NCI-H82 treated with DMSO at 0.1 percent for 48 hours (cell line): ENCODE measurements around the gene DTNB.
A peak's percentile ranks its signal among the peaks of the same experiment; 100 is the strongest.

Experiments used
- DNase-seq: peaks from one replicate; lab custom pipeline; 2025; ENCODE audit not compliant: unreplicated experiment; lab: John Stamatoyannopoulos, UW

Gene DTNB

DNA sequence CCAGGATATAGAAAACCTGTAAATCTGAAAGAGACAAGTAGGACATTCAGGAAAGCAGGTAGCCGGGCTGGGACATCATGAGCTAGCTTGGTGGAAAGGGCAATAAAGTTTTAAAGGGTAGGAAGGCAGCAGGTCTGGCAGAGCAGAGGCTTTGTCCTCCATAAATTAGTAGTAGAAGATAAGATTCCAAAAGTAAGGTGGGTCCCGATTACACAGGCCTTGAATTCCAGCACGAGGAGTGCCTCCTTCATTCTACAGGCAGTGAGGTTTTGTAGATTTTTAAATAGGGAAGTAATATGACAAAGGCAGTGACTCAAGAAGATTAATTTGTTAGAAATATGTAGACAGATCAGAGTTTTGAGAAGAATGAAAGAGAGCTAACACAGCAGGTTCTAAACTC, 160.7 kb downstream of the DTNB start:
- no peak for DNase-seq

DNA sequence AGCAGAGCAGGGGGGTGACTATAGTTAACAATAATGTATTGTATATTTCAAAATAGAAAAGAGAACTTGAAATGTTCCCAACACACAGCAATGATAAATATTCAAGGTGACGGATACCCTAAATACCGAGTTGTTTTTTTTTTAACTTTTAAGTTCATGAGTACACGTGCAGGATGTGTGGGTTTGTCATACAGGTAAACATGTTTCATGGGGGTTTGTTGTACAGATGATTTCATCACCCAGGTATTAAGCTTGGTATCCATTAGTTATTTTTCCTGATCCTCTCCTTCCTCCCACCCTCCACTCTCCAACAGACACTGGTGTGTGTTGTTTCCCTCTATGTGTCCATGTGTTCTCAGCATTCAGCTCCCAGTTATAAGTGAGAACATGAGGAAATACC, 167.2 kb downstream of the DTNB start:
- no peak for DNase-seq

DNA sequence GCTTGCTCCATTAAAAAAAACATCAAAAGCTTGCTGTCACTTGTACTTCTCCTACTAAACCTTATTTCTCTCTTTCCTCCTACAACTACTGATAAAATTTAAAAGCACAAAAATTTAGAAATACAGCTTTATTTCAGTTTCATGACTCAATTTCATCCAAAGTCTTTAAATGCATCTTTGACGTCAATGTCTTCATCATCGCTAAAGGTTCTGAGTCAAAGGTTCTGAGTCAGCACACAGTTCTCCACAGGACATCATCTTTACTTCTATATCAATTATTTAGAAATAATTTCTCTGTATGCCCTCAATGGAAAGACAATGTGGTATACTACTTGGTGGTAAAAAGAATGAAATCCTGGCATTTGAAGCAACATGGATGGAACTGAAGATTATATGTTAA, 167.8 kb downstream of the DTNB start:
- DNase-seq = no peak

DNA sequence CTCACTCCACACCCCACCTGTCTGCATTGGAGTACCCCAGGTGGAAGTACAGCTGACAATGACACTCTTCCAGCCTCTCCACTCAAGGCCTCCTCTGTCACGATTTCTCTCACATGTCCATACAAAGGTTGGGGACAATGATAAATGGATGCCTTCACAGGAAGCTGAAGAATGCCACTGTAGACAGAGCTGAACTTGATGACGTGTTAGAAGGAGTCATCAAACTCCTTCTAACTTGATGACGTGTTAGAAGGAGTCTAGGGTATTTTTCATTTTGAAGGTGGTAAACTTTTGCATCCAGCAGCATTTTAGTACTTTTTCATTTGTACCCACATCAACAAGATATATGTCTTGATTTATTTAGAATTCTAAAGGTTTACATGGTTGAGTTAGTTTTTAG, 168.2 kb downstream of the DTNB start:
- no peak for DNase-seq

DNA sequence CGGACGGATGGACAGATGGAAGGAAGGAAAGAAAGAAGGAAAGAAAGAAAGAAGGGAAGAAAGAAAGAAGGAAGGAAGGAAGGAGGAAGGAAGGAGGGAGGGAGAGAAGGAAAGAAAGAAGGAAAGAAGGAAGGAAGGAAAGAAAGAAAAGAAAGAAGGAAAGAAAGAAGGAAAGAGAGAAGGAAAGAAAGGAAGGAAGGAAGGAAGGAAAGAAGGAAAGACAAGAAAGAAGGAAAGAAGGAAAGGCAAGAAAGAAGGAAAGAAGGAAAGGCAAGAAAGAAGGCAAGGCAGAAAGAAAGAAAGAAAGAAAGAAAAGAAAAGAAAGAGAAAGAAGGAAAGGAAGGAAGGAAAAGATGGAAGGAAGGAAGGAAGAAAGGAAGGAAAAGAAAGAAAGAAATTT, 169.1 kb downstream of the DTNB start:
- no peak for DNase-seq

DNA sequence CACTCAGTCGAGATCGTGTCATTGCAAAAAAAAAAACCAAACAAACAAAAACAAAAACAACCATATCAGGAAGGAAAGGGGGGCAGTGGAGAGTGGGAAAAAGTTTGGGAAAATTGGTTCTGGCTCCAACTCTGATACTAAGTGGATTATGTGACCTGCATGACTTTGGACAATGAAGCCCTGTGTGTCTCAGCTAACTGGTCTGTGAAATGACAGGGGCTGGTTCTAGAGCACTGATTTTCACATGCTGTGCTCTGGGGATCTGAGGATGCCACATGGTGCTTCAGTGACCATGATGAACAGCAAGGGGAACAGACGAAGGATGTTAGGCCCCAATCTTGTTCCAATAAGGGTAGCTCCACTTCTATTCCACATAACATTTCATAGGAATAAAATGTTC, 174.2 kb downstream of the DTNB start:
- DNase-seq = no peak

DNA sequence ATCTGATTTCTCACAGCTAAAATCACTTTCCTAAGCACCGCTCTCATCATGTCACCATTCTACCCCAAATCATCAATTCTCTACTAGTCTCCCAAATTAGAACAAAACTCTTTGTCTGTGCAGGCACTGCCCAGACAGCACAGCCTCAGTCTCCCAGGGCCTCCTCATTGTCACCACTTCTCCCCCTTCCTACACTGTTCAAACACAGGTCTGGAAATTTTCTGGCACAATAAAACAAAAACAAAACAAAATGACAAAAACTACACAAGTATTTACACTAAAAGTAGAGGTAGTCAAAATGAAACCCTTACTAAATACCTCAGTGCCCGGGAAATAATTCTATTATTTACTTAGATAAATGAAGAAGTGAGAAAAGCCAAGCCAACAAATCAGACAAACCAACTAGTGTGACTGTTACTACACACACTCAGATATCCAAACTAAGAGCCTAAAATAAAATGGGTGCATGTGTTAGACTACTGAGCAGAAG, 175.4 kb downstream of the DTNB start:
- no peak for DNase-seq

DNA sequence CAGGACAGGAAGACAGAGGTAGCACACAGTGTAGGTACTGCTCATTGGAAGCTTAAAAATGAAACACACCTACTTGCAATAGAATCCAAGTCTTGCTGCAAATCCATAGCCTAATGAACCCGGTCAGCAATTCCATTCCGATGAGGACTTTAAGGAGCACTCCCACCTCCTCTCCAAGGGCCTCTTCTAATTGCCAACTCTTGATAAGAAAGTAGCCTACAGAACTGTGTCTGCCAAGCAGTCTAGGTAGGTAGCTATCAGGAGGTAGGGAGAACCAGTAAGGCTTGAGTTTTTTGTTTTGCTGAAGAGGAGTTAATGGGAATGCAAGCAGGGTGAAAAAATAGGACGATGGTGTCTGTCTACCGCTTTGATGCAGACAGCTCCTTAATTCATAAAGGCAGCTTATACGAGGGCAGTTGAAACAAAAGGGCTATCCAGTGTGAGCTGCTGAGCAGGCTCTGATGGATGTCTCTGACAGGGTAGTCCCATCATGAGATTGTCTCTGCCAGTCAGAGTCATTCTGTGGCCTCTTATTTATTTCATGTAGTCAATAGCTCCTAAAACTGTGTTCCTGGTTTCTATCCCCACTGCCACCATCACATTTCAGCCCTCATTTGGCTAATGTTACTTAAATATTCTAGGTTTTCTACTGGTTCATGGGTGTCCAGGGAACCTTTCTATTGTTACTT, 176.0 kb downstream of the DTNB start:
- no peak for DNase-seq

DNA sequence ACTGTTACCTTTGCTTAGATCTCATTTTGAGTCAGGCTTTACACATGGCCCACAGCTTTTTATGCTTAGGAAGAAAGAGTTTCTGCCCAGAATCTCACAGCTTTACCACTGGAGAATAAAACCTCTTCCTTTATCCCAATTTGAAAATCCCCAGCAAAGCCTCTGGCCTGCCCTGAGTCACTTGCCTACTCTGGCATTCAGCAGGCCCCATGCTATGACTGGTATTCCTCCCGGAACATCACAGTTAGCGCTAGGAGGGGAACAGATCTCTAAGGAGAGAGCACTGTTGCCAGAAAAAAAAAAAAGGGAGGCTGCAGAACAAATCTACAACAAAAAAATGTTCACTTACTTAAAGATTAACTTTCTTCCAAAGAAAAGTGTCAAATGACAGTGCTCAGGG, 178.8 kb downstream of the DTNB start:
- no peak for DNase-seq

DNA sequence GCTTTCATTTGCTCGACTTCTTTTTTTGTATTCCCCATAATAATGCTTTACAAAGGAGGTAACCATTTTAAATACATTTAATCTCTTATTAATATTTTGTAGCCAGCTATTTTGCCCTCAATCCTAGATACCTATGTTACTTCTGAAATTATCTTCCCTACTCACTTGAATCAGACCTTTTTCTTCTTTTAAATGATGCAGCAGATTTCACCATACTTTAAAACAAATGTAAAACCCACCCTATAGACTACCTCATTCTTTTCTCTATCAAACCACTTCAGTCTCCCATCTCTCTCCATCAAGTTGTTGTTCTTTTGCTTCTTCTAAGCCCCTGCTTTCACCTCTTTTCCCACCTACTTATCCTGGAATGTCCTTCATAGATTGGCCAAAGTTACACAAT, 180.2 kb downstream of the DTNB start:
- no peak for DNase-seq

DNA sequence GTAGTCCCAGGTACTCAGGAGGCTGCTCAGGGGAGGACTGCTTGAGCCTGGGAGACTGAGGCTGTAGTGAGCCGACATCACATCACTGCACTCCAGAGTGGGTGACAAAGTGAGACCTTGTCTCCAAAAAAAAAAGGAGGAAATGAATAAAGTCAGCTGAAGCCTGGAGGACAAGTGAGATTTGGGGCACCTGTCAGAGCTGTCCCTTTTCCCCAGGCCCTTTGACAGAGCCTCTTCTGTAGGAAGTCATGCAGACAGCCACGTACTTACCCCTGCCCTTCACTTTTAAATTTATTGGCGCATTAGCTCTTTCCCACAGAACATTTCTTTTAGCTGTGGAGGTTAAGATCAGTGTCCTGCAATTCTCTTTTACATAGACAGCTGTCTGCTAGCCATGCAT, 180.7 kb downstream of the DTNB start:
- no peak for DNase-seq

DNA sequence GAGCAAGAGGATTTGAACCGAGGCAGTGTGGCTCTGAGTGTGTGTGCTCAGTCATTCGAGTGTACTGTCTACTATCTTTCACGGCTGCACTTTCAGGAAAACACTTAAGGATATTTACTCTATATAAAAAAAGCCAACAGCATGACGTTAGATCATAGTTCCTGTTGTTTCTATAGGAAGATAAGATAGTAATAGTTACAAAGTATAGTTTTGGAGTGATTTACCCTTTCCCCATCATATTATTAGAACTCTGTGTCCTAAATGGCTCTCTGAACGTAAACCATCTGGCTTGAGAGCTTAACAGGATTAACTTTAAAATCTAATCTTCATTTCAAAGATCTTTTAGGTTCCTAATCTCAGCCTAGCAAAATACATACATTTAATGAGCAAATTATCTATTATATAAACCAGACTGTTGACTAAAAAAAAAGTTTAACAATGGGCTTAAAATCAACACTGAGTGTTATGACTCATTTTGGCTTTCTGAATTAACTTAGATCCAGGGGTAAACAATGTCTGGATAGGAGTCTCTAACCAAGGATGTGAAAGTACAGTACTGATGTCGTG, 181.3 kb downstream of the DTNB start:
- DNase-seq = peak; percentile 88

DNA sequence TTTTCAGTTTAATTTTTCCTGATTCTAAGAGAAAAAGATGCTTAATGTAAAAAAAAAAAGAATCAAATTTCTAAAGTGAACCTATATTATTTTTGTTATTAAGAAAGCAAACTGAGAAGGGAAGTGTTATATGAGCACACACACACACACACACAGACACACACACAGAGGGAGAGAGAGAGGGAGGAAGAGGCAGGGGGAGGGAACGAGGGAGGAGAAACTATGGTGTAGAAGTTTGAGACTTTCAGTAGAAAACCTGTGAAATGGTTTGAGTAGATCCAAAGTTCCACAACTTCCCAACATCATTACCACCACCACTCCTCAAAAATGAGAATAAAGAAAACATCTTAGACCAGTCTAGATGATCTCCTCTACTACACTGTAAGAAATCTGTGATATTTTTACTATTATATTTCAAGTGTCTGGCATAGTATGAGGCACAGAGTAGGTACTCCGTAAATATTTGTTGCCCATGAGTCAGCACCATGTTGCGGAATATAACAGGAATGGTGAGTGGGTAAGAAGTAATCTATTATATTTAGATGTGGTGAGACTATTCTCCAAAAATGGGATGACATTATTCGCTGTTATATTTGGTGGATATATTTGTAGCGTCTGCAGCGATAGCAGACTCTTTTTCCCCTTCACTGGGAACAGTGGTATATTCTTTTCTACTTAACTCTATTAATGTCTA, 182.2 kb downstream of the DTNB start:
- DNase-seq = no peak

DNA sequence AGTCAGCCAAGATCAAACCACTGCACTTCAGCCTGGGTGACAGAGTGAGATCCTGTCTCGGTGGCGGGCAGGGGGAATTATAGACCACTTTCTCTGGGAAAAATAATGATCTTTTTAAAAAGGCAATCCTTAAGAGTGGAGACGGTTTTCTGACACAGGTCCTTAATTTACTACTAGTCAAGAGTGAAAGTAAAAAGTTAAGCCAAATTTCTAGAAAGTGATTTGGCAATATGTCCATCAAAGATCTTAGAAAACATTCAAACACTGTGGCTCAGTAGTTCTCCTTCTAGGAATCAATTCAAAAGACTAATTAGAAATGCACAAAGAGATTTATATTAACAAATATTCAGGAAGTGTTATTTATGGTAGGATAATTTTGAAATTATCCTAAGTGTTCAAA, 183.2 kb downstream of the DTNB start:
- DNase-seq = no peak

DNA sequence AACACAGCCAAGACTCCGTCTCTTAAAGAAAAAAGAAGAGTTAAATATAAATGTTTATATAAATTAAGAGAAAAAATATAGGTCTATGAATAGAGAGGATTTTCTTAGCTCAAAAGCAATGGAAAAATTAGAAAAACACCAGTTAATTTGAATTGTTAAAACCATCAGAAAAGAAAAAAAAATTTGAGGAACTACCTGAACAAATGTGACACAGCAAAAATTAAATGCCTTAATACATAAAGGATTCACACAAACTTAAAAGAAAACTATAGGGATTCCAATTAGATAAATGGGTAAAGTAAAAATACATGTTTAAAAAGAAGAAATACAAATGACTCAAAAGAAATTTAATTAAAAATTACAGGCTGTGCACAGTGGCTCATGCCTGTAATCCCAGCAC, 183.7 kb downstream of the DTNB start:
- DNase-seq = no peak

DNA sequence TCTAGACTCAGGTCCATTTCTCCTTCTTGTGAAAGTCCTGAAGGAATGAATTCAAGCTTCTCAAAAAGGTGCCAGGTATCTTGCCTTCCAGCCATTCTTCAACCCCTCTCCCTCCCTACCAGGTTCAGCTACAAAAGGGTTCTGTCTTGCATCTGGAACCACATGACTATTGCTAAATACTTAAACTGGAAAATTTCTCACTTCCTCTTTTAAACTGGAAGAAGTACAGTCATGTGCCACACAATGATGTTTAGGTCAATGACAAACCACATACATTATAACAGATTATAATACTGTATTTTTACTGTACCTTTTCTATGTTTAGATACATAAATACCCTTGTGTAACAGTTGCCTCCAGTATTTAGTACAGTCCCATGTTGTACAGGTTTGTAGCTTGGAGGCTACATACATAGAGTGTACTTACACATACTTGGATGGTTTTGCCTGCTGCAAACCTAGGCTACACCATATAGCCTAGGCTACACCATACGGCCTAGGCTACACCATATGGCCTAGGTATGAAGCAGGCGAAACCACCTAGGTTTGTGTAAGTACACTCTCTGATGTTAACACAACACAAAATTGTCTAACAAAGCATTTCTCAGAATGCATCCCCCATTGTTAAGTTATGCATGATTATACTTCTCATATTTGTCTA, 189.6 kb downstream of the DTNB start:
- DNase-seq = no peak

DNA sequence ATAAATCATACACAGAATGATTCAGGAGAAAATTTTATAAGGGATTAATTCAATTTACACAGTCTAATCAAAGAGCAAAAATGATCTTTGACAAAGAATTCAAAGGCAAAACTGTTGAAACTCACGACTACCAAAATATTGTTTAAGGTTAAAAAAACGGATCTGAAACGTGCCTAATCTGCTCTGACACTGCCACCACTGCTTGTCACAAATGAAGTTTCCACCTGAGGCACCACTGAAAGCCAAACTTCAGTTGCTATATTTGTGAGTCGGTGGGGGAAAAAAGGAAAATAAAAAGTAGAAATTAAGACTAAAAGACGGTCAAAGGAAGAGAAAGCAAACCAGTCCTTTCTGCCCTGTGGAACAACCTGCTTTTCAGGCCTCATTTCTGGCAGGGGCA, 191.0 kb downstream of the DTNB start:
- DNase-seq = no peak

DNA sequence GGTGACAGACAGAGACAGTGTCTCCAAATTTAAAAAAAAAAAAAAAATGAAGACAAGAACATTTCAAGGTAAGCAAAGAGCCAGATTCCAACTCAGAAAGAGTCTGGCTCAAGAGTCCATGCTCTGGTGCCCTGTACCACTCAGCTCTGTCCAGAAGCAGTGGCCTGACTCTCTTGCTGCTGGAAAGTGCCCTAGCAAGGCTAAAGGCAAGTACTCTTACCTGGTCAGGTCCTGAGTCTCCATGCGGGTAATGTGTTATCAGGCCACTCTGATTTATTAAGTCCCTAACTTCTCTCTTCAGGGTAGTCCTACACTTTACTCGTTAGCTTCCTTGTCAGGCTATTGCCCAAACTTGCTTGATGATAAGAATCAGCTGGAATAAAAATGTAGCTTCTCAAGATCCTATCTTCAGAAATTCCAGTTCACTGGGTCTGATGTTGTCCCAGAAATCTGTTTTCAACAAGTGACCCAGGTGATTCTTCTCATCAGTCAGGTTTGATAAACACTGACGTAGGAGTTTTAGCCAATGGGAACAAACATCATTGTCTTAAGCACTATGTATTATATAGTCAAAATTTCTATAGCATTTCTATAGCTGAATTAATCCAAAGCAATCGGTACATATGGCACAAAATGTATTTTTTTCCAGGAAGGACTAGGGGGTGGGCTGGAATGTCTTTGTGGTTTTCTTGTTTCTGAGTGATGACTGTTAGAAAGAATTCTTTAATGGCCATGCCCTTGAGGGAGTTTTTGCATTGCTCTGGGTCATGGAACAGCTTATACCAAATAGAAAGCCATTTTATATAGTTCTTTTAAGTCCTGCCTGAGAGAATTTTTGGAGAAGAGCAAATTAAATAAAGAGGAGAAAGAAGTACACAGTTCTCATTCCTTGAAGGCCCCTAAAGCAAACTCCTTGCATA, 191.7 kb downstream of the DTNB start:
- DNase-seq = no peak

DNA sequence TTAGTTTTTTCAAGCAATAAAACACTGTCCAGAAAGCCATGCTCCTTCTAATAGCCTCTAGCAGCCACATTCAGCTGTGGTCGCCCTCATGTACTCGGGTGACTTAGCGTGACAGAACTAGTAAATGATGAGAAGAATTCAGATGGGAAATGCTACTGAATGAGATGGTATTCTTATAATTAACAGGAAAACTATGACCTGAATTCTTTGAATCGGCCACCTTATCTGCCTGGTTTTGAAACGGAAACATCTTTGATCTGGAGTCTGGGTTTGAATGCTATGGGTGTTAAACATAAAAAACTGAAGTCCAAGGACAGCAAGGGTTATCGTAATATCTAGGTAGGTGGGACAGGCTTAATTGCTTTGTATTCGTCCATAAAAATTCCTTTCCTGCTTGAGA, 192.8 kb downstream of the DTNB start:
- DNase-seq = no peak

DNA sequence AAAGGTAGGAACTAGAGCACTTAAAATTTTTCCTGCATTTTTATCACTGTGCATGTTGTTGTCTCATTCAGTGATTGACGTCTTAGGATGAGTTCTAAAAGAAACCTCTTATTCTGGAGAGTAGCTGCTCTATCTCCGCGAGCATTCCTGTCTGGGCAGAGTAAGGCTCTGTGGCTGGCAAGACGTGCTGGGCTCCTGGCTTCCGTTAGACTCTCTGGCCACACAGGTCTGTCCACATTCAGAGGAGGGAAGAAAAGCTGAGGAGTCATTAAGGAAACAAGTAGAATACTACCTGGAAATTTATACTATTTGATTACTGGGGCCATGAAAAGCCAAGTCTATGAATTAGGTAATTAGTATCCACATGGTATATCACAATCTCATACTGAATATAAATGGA, 193.6 kb downstream of the DTNB start:
- no peak for DNase-seq

DNA sequence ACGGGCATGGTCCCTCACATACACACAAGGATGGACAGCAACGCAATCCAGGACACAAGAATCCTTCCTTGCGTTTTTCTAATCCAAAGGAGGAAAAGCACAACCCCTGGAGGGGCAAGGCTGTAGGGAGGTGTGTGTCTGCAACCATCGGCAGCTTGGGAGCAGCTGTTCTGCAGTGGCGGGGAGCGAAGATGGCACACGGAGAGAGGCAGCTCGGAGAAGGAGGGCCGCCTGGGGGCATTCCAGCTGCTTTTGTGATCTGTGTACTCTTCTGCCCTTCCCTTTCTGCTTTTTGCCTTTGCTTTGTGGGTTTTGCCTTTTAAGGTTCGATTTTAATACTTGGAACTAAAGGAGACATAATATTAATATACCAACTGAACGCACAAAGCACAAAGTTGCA, 194.6 kb downstream of the DTNB start:
- DNase-seq = no peak
